Trophoblast cell (in vitro differentiated cells and primary cell): ENCODE measurements around the gene RANBP10.

Experiments used
- DNase-seq, 2 donors: peaks; one replicate each; pipeline ENCODE4 v3.0.0-alpha.2; 2016
- H2AFZ ChIP-seq: 2 replicates; pipeline ENCODE4 v1.6.1; 2013; ENCODE audit warnings: low read length, moderate library complexity, mild to moderate bottlenecking; ENCODE audit not compliant: insufficient read depth, poor library complexity
- H2AK5ac ChIP-seq: 2 replicates; pipeline ENCODE4 v1.6.1; 2013; ENCODE audit warnings: mild to moderate bottlenecking, low read length
- H2BK120ac ChIP-seq: 2 replicates; pipeline ENCODE4 v1.6.1; 2013; ENCODE audit warnings: low read length, mild to moderate bottlenecking, moderate library complexity; ENCODE audit not compliant: insufficient read depth, poor library complexity
- H2BK12ac ChIP-seq: 2 replicates; pipeline ENCODE4 v1.6.1; 2013; ENCODE audit warnings: mild to moderate bottlenecking, low read length, moderate library complexity
- H2BK5ac ChIP-seq: 2 replicates; pipeline ENCODE4 v1.6.1; 2013; ENCODE audit warnings: low read length, low read depth, moderate library complexity, mild to moderate bottlenecking; ENCODE audit not compliant: poor library complexity
- H3K14ac ChIP-seq: 2 replicates; pipeline ENCODE4 v1.6.1; 2013; ENCODE audit warnings: mild to moderate bottlenecking, low read length
- H3K18ac ChIP-seq: 2 replicates; pipeline ENCODE4 v1.6.1; 2013; ENCODE audit warnings: mild to moderate bottlenecking, low read length
- H3K23ac ChIP-seq: 2 replicates; pipeline ENCODE4 v1.6.1; 2013; ENCODE audit warnings: low read length
- H3K27ac ChIP-seq: 2 replicates; pipeline ENCODE4 v1.5.1; 2013; ENCODE audit warnings: low read depth, mild to moderate bottlenecking, inconsistent platforms, low read length, moderate library complexity
- H3K27me3 ChIP-seq: 2 replicates; pipeline ENCODE4 v1.6.1; 2013; ENCODE audit warnings: inconsistent platforms, mild to moderate bottlenecking, low read length, moderate library complexity; ENCODE audit not compliant: insufficient read depth
- H3K36me3 ChIP-seq, 2 experiments: 1 replicate in 1 of 2; 2 replicates in 1 of 2; pipeline ENCODE4 v1.6.1; 2013; ENCODE audit warnings: low read length in 2 of 2, mild to moderate bottlenecking in 2 of 2, moderate library complexity in 1 of 2; ENCODE audit not compliant: insufficient read depth in 2 of 2, control insufficient read depth in 1 of 2
- H3K4ac ChIP-seq: 2 replicates; pipeline ENCODE4 v1.6.1; 2013; ENCODE audit warnings: low read depth, mild to moderate bottlenecking, low read length, moderate library complexity
- H3K4me1 ChIP-seq, 2 experiments: 1 replicate in 1 of 2; 2 replicates in 1 of 2; pipeline ENCODE4 v1.6.1; 2013; ENCODE audit warnings: low read length in 2 of 2, mild to moderate bottlenecking in 2 of 2, moderate library complexity in 1 of 2; ENCODE audit not compliant: insufficient read depth in 2 of 2, control insufficient read depth in 1 of 2
- H3K4me2 ChIP-seq: 2 replicates; pipeline ENCODE4 v1.6.1; 2013; ENCODE audit warnings: inconsistent platforms, mild to moderate bottlenecking, low read length, moderate library complexity
- H3K4me3 ChIP-seq: 2 replicates; pipeline ENCODE4 v1.5.1; 2013; ENCODE audit warnings: mild to moderate bottlenecking, low read depth, low read length, inconsistent platforms
- H3K79me1 ChIP-seq: one replicate; pipeline ENCODE4 v1.6.1; 2013; ENCODE audit warnings: low read length
- H3K79me2 ChIP-seq: 2 replicates; pipeline ENCODE4 v1.6.1; 2013; ENCODE audit warnings: low read length, mild to moderate bottlenecking; ENCODE audit not compliant: control insufficient read depth, insufficient read depth, poor library complexity
- H3K9ac ChIP-seq: 2 replicates; pipeline ENCODE4 v1.6.1; 2013; ENCODE audit warnings: mild to moderate bottlenecking, low read length
- H3K9me3 ChIP-seq: 2 replicates; pipeline ENCODE4 v1.6.1; 2013; ENCODE audit warnings: low read depth, mild to moderate bottlenecking, control low read depth, inconsistent platforms, low read length; ENCODE audit not compliant: insufficient read depth
- H4K12ac ChIP-seq: 2 replicates; pipeline ENCODE4 v1.6.1; 2013; ENCODE audit warnings: low read depth, mild to moderate bottlenecking, low read length, moderate library complexity
- H4K8ac ChIP-seq: 2 replicates; pipeline ENCODE4 v1.6.1; 2013; ENCODE audit warnings: low read depth, mild to moderate bottlenecking, low read length, moderate library complexity
- H4K91ac ChIP-seq: one replicate; pipeline ENCODE4 v1.6.1; 2013; ENCODE audit warnings: low read depth, mild to moderate bottlenecking, low read length, moderate library complexity
- WGBS: extraction: QIAGEN DNeasy Blood & Tissue Kit; methylation state at CpG from one replicate; pipeline ENCODE4 v1.1.7; 2013; ENCODE audit warnings: missing lambda C conversion rate; ENCODE audit not compliant: insufficient read length, insufficient coverage; ENCODE audit errors: extremely low coverage; 5-methylcytosine and 5-hydroxymethylcytosine counted together

The RANBP10 gene

DNA sequence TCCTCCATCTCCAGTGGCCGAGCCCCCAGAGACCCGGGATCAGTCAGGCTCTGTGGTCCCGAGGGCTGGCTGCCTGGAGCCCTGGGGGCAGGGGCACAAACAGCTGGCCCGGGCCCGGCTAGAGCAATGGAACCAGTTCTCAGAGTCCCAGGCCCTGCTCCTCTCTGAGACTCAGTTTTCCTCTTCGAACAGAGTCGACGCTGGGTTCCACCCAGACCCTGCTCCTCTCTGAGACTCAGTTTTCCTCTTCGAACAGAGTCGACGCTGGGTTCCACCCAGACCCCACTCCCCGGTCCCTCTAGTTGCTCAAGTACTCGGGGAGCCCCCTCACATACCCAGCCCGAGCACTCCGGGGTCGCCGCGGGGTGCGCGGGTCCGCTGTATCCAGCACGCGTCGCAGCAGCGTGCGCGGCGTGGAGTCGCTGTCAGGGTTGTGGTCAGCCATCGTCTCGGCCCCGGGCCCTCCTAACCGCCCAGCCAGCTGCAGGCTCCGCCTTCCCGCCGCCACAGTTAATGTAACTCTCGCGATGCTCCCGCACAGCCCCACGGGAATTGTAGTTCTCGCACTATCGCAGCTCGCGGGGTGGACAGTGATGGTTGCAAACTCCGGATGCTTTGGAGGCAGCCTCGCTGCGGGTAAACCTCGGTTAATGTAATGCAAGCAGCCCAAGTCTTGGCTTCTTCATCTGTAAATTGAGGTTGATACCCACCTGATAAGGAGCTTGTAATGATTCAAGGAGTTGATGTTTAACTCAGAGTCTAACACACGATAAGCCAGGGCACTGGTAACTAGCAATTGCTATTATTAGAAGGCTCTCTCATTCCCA, 27.3 kb upstream of the RANBP10 start:
- Histone ChIP-seq H3K23ac (no peak overlapping the region), H3K36me3 (peaks cover 39 to 40% of the 10 kb centered on the region in 2 experiments), H4K12ac (peak overlapping the region; percentile 67), H3K18ac (peak overlapping the region; percentile 77), H3K79me2 (peaks cover 6% of the 10 kb centered on the region), H3K27me3 (no peaks in the 10 kb centered on the region), H3K14ac (peak overlapping the region; percentile 65), H3K4ac (peak overlapping the region; percentile 59), H3K4me2 (peak overlapping the region; percentile 75), H3K9me3 (peaks cover 5% of the 10 kb centered on the region), H3K9ac (peak overlapping the region; percentile 80), H4K8ac (peak overlapping the region; percentile 84), H2BK12ac (no peak overlapping the region), H2AK5ac (no peak overlapping the region), H2BK5ac (peak overlapping the region; percentile 34), H2AFZ (peak overlapping the region; percentile 66), H3K4me1 (peaks cover 8 to 16% of the 10 kb centered on the region in 2 experiments), H3K4me3 (peak overlapping the region; percentile 85), H2BK120ac (peak overlapping the region; percentile 27), H3K79me1 (peaks cover 4% of the 10 kb centered on the region), H4K91ac (peak overlapping the region; percentile 59), H3K27ac (no peak overlapping the region)
- peak; percentile 87 to 95 for DNase-seq
- no CpG with 5 or more reads among the region's 49 CpGs for WGBS

DNA sequence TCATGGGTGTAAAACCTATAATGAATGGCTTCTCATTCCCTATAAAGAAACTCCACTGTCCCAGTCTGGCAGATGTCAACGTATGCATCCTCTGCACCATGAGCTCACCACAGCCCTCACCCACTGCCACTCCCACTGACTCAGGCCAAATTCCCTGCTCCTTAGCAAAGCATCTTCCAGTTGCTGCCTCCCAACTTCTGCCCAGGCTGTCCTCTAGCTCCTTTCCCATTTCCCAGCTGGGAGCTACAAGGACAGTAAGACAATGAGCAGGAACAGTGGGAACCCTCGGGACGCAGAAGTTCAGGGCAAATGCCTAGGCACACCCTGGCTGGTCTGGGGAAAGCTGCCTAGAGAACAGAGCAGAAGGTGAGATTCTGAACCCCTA, 26.7 kb upstream of the RANBP10 start:
- WGBS, result no CpG with 5 or more reads among the region's 3 CpGs

DNA sequence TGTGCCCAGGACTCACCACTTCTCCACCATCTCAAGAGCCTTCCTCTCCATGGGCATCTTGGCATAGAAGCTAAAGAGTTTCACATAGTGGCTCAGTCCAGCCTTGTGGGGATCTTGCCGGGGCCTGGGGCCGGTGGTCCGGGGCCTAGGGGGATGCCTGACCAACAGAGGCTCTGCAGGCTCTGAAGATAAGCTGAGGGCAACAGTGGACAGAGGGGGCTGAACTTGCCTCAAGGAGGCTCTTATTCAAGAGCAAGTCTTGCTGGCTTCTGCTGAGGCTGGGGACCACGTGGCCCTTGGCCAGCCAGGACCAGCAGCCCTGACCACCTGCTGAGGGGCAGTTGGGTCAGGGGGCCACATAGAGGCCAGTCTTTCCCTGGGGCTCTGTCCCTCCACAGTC, 22.3 kb upstream of the RANBP10 start:
- Histone ChIP-seq H3K79me2 (peaks cover 6% of the 10 kb centered on the region), H4K8ac (no peak overlapping the region), H3K79me1 (peaks cover 4% of the 10 kb centered on the region), H2BK5ac (no peak overlapping the region), H2AFZ (no peak overlapping the region), H3K18ac (no peak overlapping the region), H4K12ac (no peak overlapping the region), H2AK5ac (no peak overlapping the region), H3K4ac (no peak overlapping the region), H3K9ac (no peak overlapping the region), H3K9me3 (peaks cover 9% of the 10 kb centered on the region), H2BK120ac (no peak overlapping the region), H3K4me1 (peaks cover 8 to 16% of the 10 kb centered on the region in 2 experiments), H3K36me3 (peaks cover 69 to 70% of the 10 kb centered on the region in 2 experiments), H3K23ac (no peak overlapping the region), H2BK12ac (no peak overlapping the region), H3K27me3 (no peaks in the 10 kb centered on the region), H3K4me3 (no peak overlapping the region), H3K14ac (no peak overlapping the region), H3K27ac (no peak overlapping the region), H3K4me2 (no peak overlapping the region), H4K91ac (no peak overlapping the region)
- no peak for DNase-seq
- no CpG with 5 or more reads among the region's 4 CpGs for WGBS

More for the DNA sequence above, 26.7 kb upstream of the RANBP10 start:
- Histone ChIP-seq H2AK5ac (peak overlapping the region; percentile 11), H3K79me1 (peaks cover 4% of the 10 kb centered on the region), H3K79me2 (peaks cover 6% of the 10 kb centered on the region), H4K8ac (peak overlapping the region; percentile 84), H2BK5ac (no peak overlapping the region), H3K18ac (peak overlapping the region; percentile 77), H3K27ac (no peak overlapping the region), H3K36me3 (peaks cover 45 to 46% of the 10 kb centered on the region in 2 experiments), H4K91ac (peak overlapping the region; percentile 59), H2BK120ac (peak overlapping the region; percentile 27), H3K4me2 (peak overlapping the region; percentile 75), H3K4me1 (peaks cover 8 to 16% of the 10 kb centered on the region in 2 experiments), H3K4ac (peak overlapping the region; percentile 44), H2BK12ac (no peak overlapping the region), H3K14ac (peak overlapping the region; percentile 18), H3K9ac (peak overlapping the region; percentile 80), H3K23ac (no peak overlapping the region), H3K9me3 (peaks cover 5% of the 10 kb centered on the region), H3K4me3 (peak overlapping the region; percentile 85), H4K12ac (peak overlapping the region; percentile 67), H3K27me3 (no peaks in the 10 kb centered on the region), H2AFZ (peak overlapping the region; percentile 77)
- DNase-seq, result no peak

DNA sequence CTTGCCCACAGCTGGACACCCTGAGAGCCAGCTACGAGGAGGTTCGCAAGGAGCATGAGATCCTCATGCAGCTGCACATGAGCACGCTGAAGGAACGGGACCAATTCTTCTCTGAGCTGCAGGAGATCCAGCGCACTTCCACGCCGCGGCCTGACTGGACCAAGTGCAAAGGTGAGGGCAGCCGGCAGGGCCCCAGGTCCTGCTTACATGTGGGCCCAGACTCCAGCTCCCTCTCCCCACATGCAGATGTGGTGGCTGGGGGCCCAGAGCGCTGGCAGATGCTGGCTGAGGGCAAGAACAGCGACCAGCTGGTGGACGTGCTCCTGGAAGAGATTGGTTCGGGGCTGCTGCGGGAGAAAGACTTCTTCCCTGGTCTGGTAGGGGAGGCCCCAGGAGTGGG, 19.5 kb upstream of the RANBP10 start:
- H3K79me1 ChIP-seq, result peaks cover 2% of the 10 kb centered on the region
- no peak overlapping the region for H2BK120ac ChIP-seq
- no peak overlapping the region for H3K23ac ChIP-seq
- H3K18ac ChIP-seq, result no peak overlapping the region
- H4K12ac ChIP-seq, result no peak overlapping the region
- no peak overlapping the region for H4K8ac ChIP-seq
- H2AFZ ChIP-seq, result no peak overlapping the region
- H3K27ac ChIP-seq, result no peak overlapping the region
- no peak overlapping the region for H3K9ac ChIP-seq
- peaks cover 53% of the 10 kb centered on the region in 2 experiments for H3K36me3 ChIP-seq
- H3K4me2 ChIP-seq, result no peak overlapping the region
- peaks cover 6% of the 10 kb centered on the region for H3K9me3 ChIP-seq
- H3K14ac ChIP-seq, result no peak overlapping the region
- no peak overlapping the region for H2AK5ac ChIP-seq
- no peaks in the 10 kb centered on the region for H3K79me2 ChIP-seq
- no peak overlapping the region for H2BK12ac ChIP-seq
- no peaks in the 10 kb centered on the region for H3K27me3 ChIP-seq
- DNase-seq, result no peak
- WGBS, result no CpG with 5 or more reads among the region's 14 CpGs
- H2BK5ac ChIP-seq, result no peak overlapping the region
- no peak overlapping the region for H3K4me3 ChIP-seq
- H3K4me1 ChIP-seq, result peaks cover 8 to 9% of the 10 kb centered on the region in 2 experiments
- H3K4ac ChIP-seq, result no peak overlapping the region
- H4K91ac ChIP-seq, result no peak overlapping the region
